Measurements from ENCODE around the gene TCEA3. TPM values are rescaled to one million over a fixed set of nuclear protein-coding genes. Genes with fewer than 3 reads are reported as not detected.

TCEA3 gene
- polyA plus RNA-seq, 3 donors: 0.26 to 0.52 TPM; not detected in 1

DNA sequence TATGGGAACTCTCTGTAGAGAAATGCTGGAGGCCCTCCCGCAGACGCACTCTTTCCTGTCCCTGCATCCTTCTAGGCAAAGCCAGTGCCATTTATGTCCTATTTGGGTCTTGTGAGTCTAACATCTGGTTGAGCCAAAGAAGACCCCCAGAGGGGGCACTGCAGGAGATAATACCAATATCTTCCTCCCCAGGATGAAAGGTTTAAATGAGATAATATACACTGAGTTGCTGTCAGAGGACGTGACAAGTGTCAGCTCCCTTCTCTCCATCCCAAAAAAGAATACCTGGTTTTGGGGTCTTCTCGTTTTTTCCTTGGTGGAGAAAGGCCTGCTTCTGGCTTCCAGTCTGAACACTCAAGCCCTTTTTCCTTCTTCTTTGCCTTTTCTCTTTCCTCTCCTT is 7.6 kb downstream of the TCEA3 start:
- no peak overlapping the region for H3K27ac ChIP-seq (ENCODE audit: low read depth in 1 of 2, low read length in 2 of 2)
- no peak overlapping the region for H2AFZ ChIP-seq (ENCODE audit: insufficient read depth, low read depth, low read length, poor library complexity, severe bottlenecking)
- no peak overlapping the region for H3K9ac ChIP-seq (ENCODE audit: insufficient read depth, low read length, poor library complexity, severe bottlenecking)
- no CpG with 5 or more reads among the region's 4 CpGs for WGBS (ENCODE audit: insufficient coverage)
- no peak for DNase-seq
- H3K27me3 ChIP-seq (ENCODE audit: control insufficient read depth in 2 of 2, insufficient read depth in 2 of 2, low read length in 2 of 2): no peaks in the 10 kb centered on the region
- no peak overlapping the region for H3K4me2 ChIP-seq (replicated peaks; ENCODE audit: extremely low read depth, low read length, poor library complexity, severe bottlenecking)
- Mint-ChIP-seq H3K36me3 (no peaks in the 10 kb centered on the region), H3K4me1 (peaks cover 2% of the 10 kb centered on the region), H3K4me3 (no peak overlapping the region), H3K9me3 (peaks cover 0 to 3% (median 0%) of the 10 kb centered on the region in 7 donors), H3K27ac (peak overlapping the region in 1 of 7 donors; percentile 46), H3K27me3 (ENCODE audit: low read depth in 3 of 3) (peaks cover 0 to 6% (median 0%) of the 10 kb centered on the region in 3 donors)
- TF ChIP-seq, protein P1, sequence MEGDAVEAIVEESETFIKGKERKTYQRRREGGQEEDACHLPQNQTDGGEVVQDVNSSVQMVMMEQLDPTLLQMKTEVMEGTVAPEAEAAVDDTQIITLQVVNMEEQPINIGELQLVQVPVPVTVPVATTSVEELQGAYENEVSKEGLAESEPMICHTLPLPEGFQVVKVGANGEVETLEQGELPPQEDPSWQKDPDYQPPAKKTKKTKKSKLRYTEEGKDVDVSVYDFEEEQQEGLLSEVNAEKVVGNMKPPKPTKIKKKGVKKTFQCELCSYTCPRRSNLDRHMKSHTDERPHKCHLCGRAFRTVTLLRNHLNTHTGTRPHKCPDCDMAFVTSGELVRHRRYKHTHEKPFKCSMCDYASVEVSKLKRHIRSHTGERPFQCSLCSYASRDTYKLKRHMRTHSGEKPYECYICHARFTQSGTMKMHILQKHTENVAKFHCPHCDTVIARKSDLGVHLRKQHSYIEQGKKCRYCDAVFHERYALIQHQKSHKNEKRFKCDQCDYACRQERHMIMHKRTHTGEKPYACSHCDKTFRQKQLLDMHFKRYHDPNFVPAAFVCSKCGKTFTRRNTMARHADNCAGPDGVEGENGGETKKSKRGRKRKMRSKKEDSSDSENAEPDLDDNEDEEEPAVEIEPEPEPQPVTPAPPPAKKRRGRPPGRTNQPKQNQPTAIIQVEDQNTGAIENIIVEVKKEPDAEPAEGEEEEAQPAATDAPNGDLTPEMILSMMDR (IDR thresholded peaks at IDR 0.05): no peak
- H3K36me3 ChIP-seq (replicated peaks in 1 of 2; ENCODE audit: control insufficient read depth in 1 of 2, insufficient read depth in 2 of 2, low read length in 2 of 2): no peaks in the 10 kb centered on the region
- no peak overlapping the region for H3K4me3 ChIP-seq (replicated peaks in 1 of 3; ENCODE audit: low read depth in 2 of 3, low read length in 3 of 3)
- intact Hi-C loops (cut with micrococcal nuclease): no loop called here
- H4K20me1 ChIP-seq (ENCODE audit: insufficient read depth, low read length): no peaks in the 10 kb centered on the region
- no peaks in the 10 kb centered on the region for H3K79me2 ChIP-seq (ENCODE audit: insufficient read depth, low read length)
- no peaks in the 10 kb centered on the region for H3K9me3 ChIP-seq (replicated peaks in 1 of 2; ENCODE audit: control insufficient read depth in 1 of 2, insufficient read depth in 1 of 2, low read length in 2 of 2)
- peaks cover 4% of the 10 kb centered on the region in 2 donors for H3K4me1 ChIP-seq (ENCODE audit: control insufficient read depth in 1 of 2, insufficient read depth in 2 of 2, low read length in 2 of 2)

DNA sequence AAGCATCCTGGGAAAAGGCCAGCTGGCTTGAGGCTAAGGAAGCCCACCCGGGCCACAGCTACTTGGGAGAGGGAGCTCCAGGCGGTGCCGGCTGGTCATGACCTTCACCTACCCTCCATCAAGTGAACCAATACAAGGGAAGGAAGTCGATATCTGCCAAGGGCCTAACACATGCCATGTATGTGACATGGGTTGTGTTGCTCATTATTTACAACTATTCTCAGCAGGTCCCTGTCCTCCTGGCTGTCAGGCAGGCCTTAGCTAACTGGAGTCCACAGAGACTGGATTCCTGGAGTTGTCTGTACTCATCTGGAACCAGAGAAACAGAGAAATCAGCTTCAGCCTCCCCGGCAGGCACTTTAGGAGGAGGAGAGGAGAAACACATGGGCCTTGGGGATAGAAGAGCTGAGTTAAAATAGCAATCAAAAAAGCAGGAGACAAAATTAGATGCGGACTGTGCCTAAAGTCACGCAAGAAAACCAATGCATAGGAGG is 15.7 kb downstream of the TCEA3 start:
- H3K4me3 Mint-ChIP-seq: no peak overlapping the region
- Histone ChIP-seq H3K9ac (ENCODE audit: insufficient read depth, low read length, poor library complexity, severe bottlenecking) (no peak overlapping the region), H3K9me3 (replicated peaks in 1 of 2; ENCODE audit: control insufficient read depth in 1 of 2, insufficient read depth in 1 of 2, low read length in 2 of 2) (no peaks in the 10 kb centered on the region), H3K36me3 (replicated peaks in 1 of 2; ENCODE audit: control insufficient read depth in 1 of 2, insufficient read depth in 2 of 2, low read length in 2 of 2) (no peaks in the 10 kb centered on the region), H3K4me1 (ENCODE audit: control insufficient read depth in 1 of 2, insufficient read depth in 2 of 2, low read length in 2 of 2) (peaks cover 4 to 5% of the 10 kb centered on the region in 2 donors), H3K4me2 (replicated peaks; ENCODE audit: extremely low read depth, low read length, poor library complexity, severe bottlenecking) (no peak overlapping the region), H2AFZ (ENCODE audit: insufficient read depth, low read depth, low read length, poor library complexity, severe bottlenecking) (no peak overlapping the region), H3K4me3 (replicated peaks in 1 of 3; ENCODE audit: low read depth in 2 of 3, low read length in 3 of 3) (no peak overlapping the region), H3K27ac (ENCODE audit: low read depth in 1 of 2, low read length in 2 of 2) (no peak overlapping the region), H3K27me3 (ENCODE audit: control insufficient read depth in 2 of 2, insufficient read depth in 2 of 2, low read length in 2 of 2) (no peaks in the 10 kb centered on the region), H3K79me2 (ENCODE audit: insufficient read depth, low read length) (no peaks in the 10 kb centered on the region), H4K20me1 (ENCODE audit: insufficient read depth, low read length) (no peaks in the 10 kb centered on the region)
- DNase-seq: no peak
- no peaks in the 10 kb centered on the region for H3K9me3 Mint-ChIP-seq
- peaks cover 1 to 5% (median 1%) of the 10 kb centered on the region in 3 donors for H3K27me3 Mint-ChIP-seq (ENCODE audit: low read depth in 3 of 3)
- intact Hi-C loops (cut with micrococcal nuclease): no loop called here
- WGBS (ENCODE audit: insufficient coverage): no CpG with 5 or more reads among the region's 7 CpGs
- peaks cover 6% of the 10 kb centered on the region for H3K4me1 Mint-ChIP-seq
- H3K36me3 Mint-ChIP-seq: no peaks in the 10 kb centered on the region
- no peak overlapping the region for H3K27ac Mint-ChIP-seq
- TF ChIP-seq, protein P1 (IDR thresholded peaks at IDR 0.05): no peak

Measured in CD14-positive monocyte (primary cell).